ENCODE data around the gene TAS2R3. TPM values are rescaled to one million over a fixed set of nuclear protein-coding genes. Genes with fewer than 3 reads are reported as not detected.

Gene TAS2R3
- total and polyA plus RNA-seq, 2 of the 13 experiments (the other 11 are each of a cell fraction or from before 2014, with no cell fraction given) = 0.74 to 1.1 TPM

GRCh38 chr7:141737836-141738591 lies 25.9 kb upstream of the TAS2R3 start, which contains the start of gene SSBP1 (continued):
- peak; percentile 93 for TF ChIP-seq ZBTB40 (IDR thresholded peaks at IDR 0.05)
- TF ChIP-seq ZBTB40 (CRISPR knock-in tag; IDR thresholded peaks at IDR 0.05) = peak; percentile 75
- TF ChIP-seq ZNF354B (CRISPR knock-in tag; IDR thresholded peaks at IDR 0.05) = no peak; the same call in 1 of the 2 replicates
- TF ChIP-seq ZNF781 (CRISPR knock-in tag; IDR thresholded peaks at IDR 0.05; ENCODE audit: borderline replicate concordance, not compliant biosample characterization) = peak; percentile 94
- TF ChIP-seq EZH2 (conservative IDR thresholded peaks at IDR 0.05; ENCODE audit: low read depth, low read length) = no peak
- peak; percentile 44; the same call in 1 of the 2 replicates for TF ChIP-seq HMG20A (CRISPR knock-in tag; IDR thresholded peaks at IDR 0.05; ENCODE audit: borderline replicate concordance)
- TF ChIP-seq PAWR (CRISPR knock-in tag; IDR thresholded peaks at IDR 0.05; ENCODE audit: borderline replicate concordance) = peak; percentile 52; the same call in 1 of the 2 replicates
- no peak for TF ChIP-seq DZIP1 (CRISPR knock-in tag; IDR thresholded peaks at IDR 0.05)
- peak; percentile 79; the same call in 1 of the 2 replicates for TF ChIP-seq ZNF510 (CRISPR knock-in tag; IDR thresholded peaks at IDR 0.05; ENCODE audit: low read depth)
- no peak for TF ChIP-seq ZNF850 (CRISPR knock-in tag; conservative IDR thresholded peaks at IDR 0.05)
- TF ChIP-seq ZSCAN20 (CRISPR knock-in tag; IDR thresholded peaks at IDR 0.05; ENCODE audit: borderline replicate concordance) = no peak
- no peak; the same call in 1 of the 2 replicates for TF ChIP-seq ZNF33A (CRISPR knock-in tag; IDR thresholded peaks at IDR 0.05; ENCODE audit: borderline replicate concordance)
- peak; percentile 94 to 97 for TF ChIP-seq POLR2A (IDR thresholded peaks at IDR 0.05; ENCODE audit: insufficient read depth in 1 of 2, low read depth in 2 of 2, low read length in 2 of 2)
